NCI-H2196 (cell line): Measurements from ENCODE around the gene ARHGAP23.
"Not testable (repeated sequence)": the region's sequence is repeated elsewhere in the genome, so short reads cannot be mapped to it uniquely, and the experiment has no call there.

ENCODE experiments used
- DNase-seq: peaks from one replicate; lab custom pipeline; 2025; ENCODE audit not compliant: unreplicated experiment; lab: John Stamatoyannopoulos, UW

The ARHGAP23 gene

DNA sequence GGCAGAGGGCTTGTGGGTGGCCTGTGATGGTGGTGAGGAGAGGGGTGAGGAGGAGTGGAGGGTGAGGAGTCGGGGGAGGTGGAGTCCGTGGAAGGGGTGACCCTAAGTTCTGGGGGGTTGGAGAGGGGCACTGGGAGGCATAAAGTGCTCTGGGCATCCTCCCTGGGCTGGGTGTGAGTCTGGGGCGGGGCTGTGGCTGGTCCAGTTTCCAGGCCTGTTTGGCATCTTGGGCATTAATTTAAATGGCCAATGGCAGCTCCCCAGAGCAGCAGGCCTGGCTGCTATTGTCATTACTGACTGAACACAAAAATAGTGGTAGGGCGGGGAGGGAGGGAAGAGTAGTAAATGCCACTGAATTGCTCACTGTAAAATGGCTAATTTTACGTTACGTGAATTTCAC is 7.7 kb upstream of the ARHGAP23 start:
- DNase-seq: no peak

- no peak for DNase-seq
Measured at GRCh38 chr17:38421171-38421841, 7.0 kb upstream of the ARHGAP23 start.

GRCh38 chr17:38421871-38422827 is 6.1 kb upstream of the ARHGAP23 start:
- no peak for DNase-seq

- no peak for DNase-seq
Measured at GRCh38 chr17:38424297-38424972, 3.8 kb upstream of the ARHGAP23 start.

DNA sequence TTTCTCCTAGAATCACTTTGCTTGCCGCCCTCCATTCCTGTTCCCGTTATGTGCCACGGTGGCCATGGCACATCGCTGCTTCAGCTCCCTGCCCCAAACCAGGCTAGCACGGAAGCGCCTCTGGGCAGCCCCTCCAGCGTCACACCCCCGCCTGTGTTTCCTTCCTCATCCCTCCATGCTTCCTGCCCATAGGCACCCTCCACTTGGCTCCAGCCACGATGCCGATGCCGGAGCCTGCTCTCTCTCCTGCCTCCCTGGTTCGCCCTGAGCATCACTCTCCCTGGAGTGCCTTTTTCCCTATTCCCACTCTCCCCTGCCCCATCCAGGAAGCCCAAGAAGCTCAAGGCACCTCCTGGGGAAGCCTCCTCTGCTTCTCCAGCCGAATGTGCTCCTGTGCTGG is 3.2 kb upstream of the ARHGAP23 start:
- no peak for DNase-seq

DNA sequence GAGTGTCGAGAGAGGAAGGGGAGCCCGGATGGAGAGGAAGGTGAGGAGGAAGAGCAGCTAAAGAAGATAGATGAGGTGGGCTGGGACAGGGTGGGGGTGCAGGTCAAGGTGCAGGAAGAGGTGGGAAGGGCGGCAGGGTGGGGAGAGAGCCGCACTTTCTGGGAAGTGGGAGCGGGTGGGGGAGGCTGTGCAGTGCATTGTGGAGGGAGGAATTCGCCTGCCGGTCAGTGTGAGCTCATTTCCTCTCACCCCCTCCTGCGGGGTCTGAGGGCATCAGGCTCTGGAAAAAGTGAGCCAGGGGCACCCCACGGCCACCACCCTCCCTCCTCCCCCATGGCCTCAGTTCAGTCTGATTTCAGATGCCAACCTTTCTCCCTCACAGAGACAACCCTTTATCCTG is 2.5 kb upstream of the ARHGAP23 start:
- no peak for DNase-seq

DNA sequence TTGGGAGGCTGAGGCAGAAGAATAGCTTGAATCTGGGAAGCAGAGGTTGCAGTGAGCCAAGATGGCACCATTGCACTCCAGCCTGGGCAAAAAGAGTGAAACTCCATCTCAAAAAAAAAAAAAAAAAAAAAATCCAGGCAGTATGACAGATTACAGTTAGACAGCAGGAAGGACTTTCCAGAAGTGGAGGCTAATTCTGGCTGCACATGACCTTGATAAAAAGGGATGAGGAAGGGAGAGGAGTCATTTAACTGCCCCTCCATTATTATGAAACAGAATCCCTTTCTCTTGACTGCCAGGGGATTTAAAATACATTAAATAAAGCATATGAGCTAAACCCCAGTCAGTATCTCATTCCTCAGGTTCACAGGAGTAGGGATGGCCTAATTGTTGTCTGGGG is 1.8 kb upstream of the ARHGAP23 start:
- DNase-seq: no peak

- DNase-seq: no peak
Measured at GRCh38 chr17:38427160-38427949, 909 bp upstream of the ARHGAP23 start.

DNA sequence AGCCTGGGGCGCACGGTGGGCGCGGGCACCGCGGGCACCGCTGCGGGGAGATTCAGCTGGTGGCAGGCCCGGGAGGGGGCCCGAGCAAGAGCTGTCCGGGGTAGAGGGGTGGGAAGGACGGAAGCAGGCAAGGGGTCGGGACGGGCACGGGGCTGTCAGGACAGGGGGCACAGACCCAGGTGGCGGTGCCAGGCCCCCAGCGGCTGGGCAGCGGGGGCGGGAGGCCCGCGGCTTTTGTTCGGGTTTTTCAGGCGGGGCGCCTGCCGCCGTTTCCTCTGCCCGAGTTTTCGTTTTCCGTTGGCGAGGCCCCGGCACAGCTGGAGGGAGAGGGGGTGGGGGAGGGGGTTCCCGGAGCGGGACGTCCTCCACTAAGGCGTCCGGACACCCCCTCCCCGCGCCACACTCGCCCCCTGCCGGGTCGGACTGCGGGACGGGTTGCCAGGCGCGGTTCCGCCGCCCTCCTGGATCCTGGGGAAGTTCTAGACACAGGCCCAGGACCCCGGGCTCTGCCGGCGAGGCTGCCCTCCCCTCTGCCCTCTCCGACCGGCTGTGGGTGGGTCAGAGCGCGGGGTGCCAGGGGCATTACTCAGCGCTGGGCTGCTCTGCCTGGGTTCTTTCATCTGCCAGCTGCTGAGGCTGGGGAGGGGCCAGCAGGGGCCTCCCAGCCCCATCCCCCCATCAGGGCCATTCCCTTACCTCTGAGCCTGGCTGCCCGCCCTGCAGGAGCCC is 543 bp downstream of the ARHGAP23 start:
- no peak for DNase-seq

GRCh38 chr17:38429476-38430100 is 1.3 kb downstream of the ARHGAP23 start:
- DNase-seq: no peak

- no peak for DNase-seq
Measured at GRCh38 chr17:38430316-38430715, 2.1 kb downstream of the ARHGAP23 start.

DNA sequence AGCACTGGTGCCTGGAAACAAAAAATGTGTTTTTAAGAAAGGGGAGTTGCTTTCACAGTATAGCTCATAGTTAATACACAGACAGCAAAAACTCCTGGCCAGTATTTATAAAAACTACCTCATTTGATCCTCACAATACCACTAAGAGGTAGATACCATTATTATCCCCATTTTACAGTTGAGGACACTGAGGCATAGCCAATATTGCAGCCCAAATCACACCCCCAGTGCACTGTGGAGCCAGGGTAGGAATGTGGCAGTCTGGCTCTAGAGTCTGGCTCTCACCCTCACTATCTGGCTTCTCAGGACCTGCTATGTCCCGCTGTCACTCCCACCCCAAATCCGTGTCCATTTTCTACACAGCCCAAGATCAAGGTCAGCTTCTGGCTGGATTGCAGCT is 2.6 kb downstream of the ARHGAP23 start:
- DNase-seq: no peak

- no peak for DNase-seq
Measured at GRCh38 chr17:38431346-38432145, 3.3 kb downstream of the ARHGAP23 start.

- no peak for DNase-seq
Measured at GRCh38 chr17:38434178-38434665, 6.0 kb downstream of the ARHGAP23 start.

DNA sequence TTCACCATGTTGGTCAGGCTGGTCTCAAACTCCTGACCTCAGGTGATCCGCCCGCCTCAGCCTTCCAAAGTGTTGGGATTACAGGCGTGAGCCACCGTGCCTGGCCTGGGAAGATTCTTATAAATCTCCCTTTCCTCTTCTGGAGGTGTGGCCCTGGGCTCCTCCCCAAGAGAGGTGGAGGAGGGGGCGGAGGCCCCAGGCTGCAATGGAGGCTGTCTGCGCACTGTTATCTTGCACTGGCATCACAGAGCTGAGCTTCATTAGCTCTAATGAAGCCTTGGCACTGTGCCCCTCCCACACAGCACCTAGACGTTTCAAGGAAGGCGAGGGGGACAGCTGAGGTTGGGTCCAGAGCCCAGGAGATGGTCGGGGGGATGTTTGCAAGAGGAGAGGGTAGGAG is 7.5 kb downstream of the ARHGAP23 start:
- DNase-seq: no peak

DNA sequence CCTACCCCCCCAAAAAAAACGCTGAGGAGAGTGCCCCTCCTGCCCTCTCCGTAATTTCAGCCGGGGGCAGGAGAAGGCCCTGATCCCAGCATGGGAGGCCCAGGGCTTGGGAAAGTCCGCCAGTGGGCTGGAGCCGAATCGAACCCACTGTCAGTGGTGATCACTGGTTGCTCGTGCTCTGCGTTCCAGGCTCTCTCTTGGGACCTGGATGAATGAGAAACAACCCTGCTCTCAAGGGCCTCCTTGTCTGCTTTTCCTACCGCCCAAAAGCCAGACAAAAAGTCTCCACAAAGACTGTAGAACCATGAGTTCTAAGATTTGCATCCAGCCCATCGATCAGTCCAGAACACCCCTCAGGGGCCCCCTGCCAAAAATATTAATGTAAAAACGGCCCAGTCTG is 8.1 kb downstream of the ARHGAP23 start:
- no peak for DNase-seq

DNA sequence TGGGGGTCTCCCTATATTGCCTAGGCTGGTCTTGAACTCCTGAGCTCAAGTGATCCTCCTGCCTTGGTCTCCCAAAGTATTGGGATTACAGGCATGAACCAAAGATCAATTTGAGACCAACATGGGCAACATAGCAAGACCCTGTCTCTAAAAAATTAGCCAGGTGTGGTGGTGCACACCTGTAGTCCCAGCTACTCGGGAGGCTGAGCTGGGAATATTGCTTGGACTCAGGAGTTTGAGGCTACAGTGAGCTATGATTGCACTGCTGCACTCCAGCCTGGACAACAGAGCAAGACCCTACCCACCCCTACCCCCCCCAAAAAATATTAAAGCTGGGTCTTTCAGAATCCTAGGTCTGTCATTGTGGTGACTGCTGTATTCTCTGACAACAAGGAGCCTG is 9.0 kb downstream of the ARHGAP23 start:
- not testable (repeated sequence) for DNase-seq

DNA sequence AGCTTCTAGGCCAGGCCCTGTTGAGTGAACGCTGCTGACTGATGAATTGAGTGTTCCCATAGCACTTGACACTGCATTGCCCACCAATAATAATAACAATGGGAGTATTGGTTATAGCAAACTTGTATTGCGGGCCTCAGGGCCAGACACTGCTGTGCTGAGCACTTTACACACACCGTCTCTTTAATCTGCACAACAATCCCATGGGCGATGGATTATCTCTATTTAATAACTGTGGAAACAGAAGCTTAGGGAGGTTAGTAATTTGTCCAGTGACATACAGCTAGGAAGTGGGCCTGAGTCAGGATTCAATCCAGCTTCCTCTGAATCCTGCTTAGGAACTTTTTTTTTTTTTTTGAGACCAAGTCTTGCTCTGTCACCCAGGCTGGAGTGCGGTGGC is 11.2 kb downstream of the ARHGAP23 start:
- DNase-seq: no peak
